Colon (tissue), 2 donors: Measurements from ENCODE around the gene KIF6.
"Not testable (repeated sequence)": the region's sequence is repeated elsewhere in the genome, so short reads cannot be mapped to it uniquely, and the experiment has no call there.

Experiments
- FAIRE-seq: peaks from 2 replicates; lab custom pipeline; 2012; peaks lifted over from hg19 to GRCh38; lab: Jason Lieb, UNC
- donor health status: control.
- donor health status: control.

The KIF6 gene

DNA sequence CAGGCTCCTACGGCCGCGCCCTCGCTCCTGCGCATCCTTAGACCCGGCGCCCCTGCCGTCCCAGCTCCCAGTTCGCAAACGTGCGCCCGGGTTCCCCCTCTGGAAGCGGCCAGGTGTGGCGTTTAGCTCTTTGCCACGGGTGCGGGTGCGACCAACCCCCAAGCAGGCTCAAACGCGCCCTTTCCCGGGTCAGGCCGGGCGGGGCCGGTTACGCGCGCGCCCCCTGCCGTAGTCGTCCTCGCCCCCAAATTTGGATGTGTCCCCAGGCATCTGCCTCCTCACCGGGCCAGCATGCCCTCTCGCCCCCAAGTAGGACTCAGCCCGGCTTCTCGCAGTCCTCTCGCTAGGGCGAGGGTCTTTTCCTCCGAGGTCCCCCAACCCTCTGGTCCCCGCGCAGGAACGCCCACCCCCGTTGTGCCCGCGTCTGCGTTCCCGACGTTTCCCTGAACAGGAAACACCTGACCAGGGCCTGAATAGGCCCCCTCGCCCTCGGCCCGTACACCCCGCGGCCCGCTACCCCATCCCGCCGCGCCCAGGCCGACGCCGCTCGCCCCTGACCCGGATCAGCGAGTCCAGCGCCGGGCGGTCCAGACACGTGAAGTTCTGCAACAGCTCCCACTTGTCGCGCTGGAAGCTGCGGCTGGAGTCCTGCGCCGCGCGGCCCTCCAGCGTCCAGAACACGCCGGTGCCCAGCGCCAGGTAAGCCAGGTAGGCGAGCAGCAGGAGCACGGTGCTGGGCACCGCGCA, 411.5 kb downstream of the KIF6 start:
- FAIRE-seq, result no peak

DNA sequence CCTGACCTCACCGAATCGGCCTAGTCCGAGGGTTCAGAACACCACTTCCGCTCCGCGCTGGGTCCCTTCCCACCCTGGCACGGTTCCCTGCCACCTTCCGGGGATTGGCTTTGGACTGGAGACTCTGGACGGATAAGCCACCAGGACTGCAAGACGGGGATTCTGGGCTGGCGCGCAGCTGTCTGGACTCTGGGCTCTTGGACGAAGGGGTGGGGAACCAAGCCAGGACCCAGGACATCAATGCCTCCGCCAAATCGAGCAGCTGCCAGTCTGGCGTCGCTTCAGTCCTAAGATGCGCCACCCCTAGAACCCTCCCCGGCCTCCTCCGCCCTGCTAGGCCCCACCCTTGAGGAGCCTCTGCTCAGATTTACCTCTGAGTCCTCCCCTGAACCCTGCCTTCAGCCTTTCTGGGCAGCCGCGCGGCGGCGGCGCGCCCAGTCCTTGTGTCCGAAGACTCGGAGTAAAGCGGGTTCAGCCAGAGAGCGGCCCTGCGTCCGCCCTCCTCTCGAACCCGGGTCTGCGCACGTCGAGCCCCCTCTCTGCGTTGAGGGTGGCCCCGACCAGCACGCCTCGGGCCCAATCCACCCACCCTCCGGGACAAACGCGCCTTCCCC, 412.2 kb downstream of the KIF6 start:
- FAIRE-seq, result no peak

DNA sequence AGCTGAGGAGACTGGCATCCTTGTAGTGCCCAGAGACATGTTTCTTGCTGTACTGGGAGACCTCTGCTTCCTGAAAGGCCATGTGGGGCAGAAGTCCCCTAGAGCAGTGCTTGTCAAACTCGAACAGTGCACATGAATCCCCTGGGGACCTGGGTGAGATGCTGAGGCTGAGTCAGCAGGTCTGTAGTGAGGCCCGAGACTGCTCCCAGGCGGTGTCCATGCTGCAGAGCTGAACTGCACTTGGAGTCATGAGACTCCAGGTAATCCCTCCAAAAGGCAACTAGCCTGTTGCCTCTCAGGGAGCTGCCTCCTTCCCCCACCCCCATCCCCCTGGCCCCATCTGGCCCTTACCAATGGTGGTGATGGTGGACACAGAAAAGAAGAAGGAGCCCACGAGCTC, 414.7 kb downstream of the KIF6 start:
- FAIRE-seq, result no peak

DNA sequence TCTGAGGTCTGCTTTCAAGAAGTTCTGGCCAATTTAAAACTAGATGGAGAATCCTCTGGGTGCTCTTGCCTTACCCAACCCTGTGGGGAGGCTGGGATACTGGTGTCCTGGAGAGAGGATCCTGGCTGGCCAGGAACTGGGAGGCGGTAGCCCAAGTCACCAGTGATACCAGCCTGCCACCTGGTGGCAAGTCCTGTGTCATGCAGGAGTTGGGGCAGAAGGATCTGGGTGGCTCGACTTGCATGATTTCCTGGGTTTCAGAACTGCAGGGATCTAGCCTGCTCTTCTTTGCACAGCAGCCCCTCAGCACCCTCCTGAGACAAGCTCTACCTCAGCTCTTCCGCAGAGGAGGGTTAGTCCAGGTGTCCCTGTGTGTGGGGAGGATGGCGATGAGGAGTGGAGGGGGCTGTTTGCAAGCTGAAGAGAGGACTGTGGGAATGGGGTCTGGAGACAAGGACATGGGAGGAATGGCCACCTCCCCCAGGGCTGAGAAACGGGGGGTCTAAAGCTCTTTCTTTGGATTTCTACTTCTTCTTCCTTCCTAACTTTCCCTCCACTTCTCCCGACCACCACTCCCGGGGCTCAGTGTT, 415.2 kb downstream of the KIF6 start:
- no peak for FAIRE-seq

DNA sequence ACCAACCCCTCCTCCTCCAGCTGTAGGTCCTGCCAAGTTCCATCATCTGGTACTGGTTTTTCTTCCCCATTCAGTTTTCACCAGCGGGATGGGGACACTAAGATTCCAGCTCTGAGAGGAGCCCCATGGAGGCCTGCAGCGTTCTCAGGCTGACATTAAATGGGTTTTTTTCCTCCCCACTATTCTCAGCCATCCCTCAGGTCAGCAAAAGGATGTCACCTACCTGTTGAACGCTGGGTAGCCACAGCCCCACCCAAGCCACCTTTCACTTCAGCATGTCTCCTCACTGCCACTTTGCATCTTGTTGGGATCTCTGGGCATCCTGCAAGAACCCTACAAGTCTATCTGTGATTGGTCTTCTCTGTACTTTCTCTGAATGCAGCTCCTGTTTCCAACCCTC, 417.7 kb downstream of the KIF6 start:
- FAIRE-seq, result no peak

DNA sequence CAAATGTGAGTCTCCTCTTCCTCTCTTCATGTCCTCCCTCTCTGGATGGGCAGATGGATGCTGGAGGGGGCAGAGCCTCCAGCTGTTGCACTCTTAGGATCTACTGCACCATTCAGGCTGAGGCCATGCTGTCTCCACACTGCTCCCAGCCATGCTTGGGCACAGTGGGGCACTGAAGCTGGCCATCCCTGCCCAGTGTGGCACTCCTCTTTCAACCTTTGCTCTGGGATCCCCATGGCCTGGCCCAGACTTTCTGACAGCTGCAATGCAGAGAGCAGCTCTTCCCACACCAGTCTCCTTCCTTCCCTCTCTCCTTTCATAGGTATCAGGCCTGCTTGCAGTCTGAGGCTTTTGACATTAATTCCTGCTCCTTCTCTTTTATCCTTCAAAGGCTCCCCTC, 420.3 kb downstream of the KIF6 start:
- FAIRE-seq, result no peak

DNA sequence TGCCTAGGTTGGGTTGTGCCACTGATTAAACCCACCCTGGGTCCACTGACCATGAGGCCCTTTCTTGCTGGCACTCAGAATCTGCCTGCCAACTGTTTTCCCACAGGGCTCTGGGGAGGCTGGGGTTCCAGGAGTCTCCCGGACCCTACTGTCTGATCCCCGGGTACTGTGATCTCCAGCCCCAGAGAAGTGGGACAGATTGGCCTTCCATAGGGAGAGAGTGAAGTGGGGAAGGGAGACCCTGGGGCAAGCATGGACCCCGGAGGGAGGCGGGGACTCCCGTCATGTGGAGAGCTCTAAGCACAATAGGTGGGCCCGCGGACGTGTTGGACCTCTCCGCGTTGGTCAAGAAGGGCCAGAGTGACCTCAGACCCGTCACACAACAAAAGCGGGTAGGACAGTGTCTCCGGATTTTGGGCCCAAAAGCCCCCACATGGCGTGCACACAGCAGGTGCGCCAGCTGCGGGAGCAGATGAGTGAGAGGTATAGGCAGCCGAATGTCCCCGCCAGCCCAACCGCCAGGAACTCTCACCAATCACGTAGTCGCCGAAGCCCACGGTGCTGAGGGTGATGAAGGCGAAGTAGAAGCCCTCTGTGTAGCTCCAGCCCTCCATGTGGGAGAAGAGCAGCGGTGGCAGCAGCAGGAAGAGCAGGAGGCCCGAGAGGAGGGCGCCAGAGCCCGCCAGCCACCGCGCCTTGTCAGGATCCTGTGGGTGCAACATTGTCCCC, 421.6 kb downstream of the KIF6 start:
- no peak for FAIRE-seq

DNA sequence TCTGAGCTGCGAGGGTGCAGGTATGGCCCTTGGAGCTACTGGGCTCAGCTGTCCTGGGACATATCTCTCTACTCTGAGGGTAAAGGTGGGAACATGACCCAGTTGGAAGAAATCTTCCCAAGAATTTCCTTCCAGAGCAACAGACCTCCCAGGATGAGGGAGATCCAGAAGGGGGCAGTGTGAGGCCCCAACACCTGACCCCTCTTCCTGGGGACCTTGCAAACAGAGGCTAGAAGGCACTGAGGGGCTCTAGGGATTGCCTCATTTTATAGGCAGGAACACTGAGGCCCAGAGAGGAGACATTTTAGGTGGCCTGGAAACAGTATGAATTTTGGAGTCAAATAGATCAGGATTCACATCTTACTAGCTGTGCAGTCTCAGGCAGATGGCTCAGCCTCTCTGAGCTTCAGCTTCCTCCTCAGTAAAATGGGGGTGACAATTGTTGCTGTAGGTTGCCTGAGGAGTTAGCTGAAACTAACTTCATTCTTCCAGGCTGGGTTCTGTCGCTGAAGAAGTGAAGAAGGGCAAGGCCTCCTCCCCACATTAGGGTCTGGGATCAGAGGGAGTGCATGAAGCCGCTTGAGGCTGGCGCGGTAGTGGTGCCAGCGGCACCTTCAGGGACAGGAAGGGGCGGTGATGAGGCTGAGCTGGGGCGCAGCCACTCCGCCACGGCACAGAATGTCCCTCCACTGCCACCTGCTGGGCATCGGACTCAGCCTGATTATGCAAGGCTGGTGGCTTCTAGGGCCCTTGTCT, 422.4 kb downstream of the KIF6 start:
- no peak for FAIRE-seq

DNA sequence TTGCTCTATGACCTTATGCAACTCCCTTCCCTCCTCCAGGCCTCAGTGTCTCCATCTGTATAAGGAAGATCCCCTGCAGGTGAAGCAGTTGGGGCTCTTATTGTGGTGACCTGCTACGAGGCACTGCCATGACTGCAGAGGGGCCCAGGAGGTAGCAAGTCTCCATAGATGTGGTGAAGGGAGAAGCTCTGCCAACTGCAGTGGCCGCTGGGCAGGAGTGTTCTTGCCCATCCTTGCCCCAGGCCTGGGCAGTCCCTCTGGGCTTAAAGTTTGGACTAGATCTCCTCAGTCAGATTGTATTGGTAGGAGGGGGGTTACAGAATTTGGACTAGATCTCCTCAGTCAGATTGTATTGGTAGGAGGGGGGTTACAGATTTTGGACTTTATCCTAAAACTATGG, 423.2 kb downstream of the KIF6 start:
- no peak for FAIRE-seq

DNA sequence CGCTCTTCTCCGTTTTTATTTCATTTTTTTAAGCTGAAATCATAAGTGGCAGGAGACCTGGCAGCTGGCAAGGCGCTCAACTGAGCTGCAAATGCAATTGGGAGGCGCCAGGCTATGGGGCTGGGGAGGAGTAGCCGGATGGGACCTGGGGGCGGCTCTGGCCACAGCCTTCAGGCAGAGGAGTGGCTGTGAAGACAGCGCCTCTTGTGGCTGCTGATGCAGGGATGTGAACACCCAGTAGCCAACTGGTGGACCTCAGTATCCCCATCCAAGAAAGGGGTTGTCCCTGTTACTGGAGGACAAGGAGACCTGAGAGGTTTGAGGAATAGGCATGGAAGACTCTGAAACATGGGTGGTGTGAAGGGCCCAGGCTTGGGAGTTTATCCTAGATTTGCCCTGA, 423.6 kb downstream of the KIF6 start:
- FAIRE-seq, result no peak

DNA sequence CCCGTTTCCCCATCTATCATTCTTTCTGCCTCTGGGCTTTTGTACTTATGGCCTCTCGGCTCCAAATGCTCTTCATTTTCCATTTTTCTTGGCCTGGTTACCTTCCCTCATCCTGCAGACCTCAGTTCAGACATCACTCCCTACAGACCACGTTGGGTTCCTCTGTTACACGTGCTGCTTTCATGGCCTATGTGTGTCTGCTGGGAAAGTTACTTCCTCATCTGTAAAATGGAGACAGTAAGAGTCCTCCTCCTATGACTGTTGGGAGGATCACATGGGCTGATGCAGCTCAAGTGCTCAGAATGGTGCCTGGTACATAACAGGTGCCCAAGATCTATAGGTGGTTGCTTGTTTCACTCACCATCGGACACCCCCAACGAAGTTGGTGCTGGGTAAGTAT, 424.5 kb downstream of the KIF6 start:
- no peak for FAIRE-seq

DNA sequence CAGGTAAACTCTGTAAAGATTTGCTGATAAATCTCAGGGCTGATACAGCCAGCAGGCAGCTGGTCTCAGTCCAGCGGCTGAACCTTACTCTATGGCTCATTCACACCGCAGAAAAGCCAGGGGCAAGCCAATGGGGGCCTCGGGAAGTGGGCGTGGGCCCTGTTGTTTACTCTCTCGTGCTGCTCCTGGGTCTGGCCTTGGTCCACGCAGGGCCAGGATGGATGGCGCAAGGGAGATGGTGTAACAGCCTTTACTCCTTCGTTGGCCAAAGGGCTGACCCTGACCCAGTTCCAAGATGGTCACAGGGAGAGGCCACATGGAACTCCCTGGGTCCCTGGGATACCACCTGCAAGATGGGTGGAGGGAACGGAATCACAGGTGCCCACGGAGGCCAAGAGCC, 427.1 kb downstream of the KIF6 start:
- FAIRE-seq, result no peak

DNA sequence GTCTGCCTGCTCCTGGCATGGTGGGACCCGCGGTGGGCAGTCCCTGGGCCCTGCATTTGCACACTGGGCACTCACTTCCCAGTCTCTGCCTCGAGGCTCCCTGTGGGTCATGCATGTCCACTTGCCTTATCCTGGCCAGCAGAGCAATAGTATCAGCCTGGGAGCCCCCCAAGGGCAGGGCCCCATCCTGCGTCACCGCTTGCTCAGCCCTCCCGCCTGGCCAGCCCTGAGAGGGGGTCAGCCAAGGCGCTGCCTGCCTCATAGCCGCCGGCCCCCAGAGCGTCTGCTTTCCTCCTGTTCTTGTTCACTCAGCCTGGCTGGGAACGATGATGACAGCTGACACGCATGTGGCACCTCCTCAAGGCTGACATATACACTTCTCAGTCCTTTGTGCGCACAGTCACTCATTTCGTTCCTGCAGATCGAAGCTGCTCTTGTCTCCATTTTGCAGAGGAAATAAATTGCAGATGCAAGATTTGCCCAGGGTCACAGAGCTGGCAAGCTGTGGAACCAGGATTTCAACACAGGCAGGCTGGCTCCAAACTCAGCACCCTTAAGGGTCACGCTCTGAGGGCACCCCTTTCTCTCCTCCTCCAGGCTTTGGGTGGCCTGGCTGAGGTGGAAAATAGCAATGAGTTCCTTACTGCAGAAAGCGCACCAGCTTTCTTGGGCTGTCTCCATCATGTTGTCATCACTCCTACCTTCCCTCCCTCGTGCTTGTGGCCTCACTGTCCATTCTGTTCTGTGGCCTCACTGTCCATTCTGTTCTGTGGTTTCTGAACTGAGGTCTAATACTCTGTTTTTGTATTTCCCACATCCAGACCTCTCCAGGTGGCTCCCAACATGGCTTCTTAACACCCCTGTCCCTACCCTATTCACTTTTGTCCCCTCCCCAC, 428.2 kb downstream of the KIF6 start:
- FAIRE-seq, result no peak

DNA sequence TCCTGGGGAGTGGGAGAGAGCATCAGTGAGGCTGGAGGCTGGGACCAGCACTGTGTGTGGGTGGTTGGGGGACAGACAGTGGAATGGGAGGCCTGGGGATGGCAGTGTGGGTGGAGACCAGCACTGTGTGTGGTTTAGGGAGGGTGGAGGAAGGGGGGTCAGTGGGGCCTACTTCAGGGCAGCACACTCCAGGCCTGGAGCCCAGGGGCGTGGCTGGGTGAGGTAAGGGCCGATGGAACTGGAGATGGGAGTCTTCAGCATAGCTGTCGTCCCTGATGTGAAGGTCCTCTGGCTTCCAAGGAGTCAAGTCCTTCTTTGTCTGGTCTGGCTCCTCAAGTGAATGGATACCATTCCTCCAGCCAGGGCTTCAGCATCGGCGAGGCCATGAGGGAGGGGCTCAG, 429.6 kb downstream of the KIF6 start:
- FAIRE-seq, result no peak

DNA sequence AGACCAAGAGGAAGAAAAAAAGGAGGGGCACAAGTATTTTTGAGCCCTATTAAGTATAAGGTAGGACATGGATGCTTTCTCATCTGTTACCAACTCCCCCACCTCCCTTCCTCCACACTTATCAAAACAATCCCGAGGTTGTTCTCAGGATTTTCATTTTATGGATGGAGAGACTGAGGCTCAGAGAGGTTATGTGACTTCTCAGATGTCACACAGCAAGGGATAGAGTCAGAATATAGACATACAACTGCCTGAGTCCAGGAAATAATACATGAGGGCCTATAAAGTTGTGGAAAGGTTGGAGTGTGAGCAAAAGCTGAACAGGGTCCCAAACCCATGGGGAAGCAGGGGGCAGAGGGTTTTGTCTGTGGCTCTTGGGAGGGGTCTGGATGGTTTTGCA, 430.3 kb downstream of the KIF6 start:
- FAIRE-seq, result no peak

DNA sequence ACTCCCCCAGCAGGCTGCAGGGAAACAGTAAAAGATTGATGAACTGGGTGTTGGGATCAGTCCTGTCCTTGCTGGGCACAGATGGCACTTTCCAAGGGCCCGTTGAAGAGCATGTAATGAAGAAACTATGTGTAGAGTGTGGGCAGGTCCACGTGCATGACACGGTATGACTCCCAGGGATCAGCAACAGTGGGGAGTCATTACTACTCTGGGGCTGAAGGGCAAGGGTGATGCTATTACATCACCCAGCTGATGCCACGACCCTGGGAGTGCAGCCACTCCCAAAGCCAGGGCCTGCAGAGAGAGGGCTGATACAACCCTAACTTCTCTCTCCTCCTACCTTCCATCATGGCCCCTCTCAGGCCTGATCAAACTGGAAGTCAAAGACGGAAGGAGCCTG, 431.1 kb downstream of the KIF6 start:
- FAIRE-seq, result no peak

DNA sequence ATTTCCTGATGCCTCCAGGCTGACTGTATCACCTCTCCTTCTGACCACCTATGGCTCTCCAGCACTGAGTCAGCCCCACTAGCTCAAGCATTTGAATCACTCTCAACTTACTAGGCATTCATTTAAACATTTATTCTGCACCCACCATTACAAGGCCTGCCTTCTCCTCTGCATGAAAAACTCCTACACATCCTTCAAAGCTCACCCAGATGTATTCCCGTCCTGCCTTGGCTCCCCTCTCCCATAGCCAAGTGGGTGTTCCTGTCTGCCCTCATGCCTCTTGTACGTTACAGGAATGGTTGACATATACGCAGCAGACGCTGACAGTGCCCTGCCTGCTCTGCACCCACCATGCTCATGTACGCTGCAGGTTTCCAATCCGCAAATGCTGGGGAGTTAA, 432.6 kb downstream of the KIF6 start:
- no peak for FAIRE-seq

DNA sequence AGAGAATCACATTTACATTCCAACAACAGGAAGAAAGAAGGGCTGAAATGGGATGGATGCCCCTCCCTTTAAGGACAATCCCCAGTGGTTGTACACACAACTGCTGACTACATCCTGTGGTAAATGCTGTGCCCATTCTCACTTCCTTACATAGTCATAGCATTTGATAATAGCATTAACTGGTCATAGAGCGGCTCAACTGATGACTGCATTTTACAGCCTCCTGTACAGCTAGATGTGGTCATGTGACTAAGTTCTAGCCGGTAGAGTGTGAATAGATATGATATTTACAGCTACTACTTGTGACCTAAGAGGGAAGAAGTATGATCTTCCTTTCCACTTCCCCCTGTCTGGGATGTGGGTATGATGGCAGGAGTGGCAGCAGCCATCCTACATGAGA, 435.7 kb downstream of the KIF6 start:
- no peak for FAIRE-seq

DNA sequence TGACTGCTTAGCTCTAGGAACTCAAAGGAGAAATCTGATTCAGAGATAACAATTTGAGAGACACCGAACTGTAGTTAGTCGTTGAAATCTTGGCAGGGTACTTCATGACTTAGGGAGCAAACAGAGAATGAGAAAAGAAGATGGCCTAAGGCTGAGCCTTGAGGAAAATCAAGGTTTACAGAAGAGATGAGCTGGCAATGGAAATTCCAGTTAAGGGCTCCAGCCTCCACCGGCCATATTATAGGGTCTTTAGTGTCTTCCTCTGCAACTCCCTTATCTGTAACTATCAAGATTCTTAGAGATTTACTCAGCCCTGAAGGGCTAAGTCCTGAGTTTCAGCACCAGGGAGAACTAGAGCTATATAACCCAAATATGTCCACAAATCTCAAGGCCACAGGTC, 437.6 kb downstream of the KIF6 start:
- no peak for FAIRE-seq

DNA sequence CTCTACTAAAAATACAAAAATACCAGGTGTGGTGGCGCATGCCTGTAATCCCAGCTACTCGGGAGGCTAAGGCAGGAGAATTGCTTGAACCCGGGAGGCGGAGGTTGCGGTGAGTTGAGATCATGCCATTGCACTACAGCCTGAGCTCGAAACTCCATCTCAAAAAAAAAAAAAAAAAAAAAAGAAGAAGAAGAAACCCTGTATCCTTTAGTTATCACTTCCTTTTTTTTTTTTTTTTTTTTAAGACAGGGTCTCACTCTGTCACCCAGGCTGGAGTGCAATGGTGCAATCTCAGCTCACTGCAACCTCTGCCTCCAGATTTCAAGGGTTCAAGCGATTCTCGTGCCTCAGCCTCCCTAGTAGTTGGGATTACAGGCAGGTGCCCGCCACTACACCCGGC, 438.6 kb downstream of the KIF6 start:
- FAIRE-seq, result not testable (repeated sequence)

DNA sequence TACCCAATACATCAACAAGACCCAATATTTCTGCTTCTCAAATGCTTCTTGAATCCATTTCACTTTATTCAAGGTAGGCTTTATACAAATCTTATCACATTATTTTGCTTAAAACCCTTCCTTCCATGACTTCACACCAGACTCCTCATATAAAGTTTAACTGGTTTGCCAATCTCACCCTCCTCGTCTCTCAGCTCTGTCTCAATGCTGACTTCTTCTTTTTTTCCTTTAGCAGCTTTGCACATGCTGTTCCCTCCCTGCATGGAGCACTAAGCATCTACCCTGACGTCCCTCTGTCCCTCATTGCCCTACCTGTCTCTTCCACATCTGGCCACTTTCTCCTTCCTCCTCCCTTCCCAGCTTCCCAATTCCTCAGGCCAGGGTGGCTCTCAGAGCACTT, 442.4 kb downstream of the KIF6 start:
- FAIRE-seq, result no peak
